ENCODE results near the gene CHST9.
"Not testable (repeated sequence)": the region's sequence is repeated elsewhere in the genome, so short reads cannot be mapped to it uniquely, and the experiment has no call there.

The CHST9 gene

DNA sequence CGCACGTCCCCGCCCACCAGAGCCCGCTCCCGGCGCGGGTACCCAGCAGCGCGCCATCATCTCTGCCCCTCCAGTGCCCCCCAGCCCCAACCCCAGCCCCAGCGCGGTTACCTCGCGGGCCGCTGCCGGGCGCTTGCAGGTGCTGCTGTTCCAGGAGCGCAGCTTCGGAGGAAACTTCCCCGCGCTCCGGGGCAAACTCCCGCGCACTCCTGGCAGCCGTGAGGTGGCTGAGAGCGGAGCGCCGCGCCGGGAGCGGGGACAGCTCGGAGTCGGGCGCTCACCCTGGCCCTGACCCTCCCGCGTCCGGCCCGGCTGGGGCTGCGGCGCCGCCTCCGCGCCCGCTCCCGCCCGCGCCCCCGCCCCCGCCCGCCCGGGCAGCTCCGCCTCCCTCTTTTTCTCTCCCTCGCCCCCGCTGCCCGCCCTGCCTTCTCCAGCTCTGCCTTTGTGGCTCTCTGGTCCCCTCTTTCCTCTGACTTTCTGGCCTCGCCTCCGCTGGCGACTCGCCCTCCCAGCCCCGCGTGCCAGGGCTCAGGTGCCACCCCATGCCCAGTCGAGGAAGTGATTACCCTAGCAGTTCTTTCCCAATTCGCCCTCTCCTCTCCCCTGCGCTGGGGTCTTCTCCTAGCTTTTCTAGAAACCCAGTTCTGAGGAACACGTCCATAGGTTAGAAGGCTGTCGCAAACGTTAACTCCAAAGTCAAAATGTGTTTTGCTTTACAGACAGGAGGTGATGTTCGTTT, at the start of gene CHST9:
Gene CHST9, minus strand, starts transcription at position 284 of the 739 bp plus-strand sequence. CDS start 42,499 bp downstream, outside the sequence.
- DNase-seq (ENCODE audit: low read depth in 2 of 2) = no peak

DNA sequence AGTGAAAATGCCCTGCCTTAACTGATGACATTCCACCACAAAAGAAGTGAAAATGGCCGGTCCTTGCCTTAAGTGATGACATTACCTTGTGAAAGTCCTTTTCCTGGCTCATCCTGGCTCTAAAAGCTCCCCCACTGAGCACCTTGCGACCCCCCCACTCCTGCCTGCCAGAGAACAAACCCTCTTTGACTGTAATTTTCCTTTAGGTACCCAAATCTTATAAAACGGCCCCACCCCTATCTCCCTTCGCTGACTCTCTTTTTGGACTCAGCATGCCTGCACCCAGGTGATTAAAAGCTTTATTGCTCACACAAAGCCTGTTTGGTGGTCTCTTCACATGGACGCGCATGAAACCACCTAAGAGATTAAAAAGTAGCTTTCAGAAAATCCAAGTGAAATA, 47.2 kb upstream of the CHST9 start:
- not testable (repeated sequence) for DNase-seq (ENCODE audit: low read depth in 2 of 2)

DNA sequence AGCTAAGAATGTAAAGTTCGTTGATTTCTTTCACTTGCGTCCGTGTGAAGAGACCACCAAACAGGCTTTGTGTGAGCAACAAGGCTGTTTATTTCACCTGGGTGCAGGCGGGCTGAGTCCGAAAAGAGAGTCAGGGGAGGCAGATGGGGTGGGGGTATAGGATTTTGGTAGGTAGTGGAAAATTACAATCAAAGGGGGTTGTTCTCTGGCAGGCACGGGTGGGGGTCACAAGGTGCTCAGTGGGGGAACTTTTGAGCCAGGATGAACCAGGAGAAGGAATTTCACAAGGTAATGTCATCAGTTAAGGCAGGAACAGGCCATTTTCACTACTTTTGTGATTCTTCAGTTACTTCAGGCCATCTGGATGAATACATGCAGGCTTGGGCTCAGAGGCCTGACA, 46.6 kb upstream of the CHST9 start:
- not testable (repeated sequence) for DNase-seq (ENCODE audit: low read depth in 2 of 2)

- DNase-seq (ENCODE audit: low read depth in 2 of 2) = not testable (repeated sequence)
These were observed 46.1 kb upstream of the CHST9 start for GRCh38 chr18:27231221-27231620.

DNA sequence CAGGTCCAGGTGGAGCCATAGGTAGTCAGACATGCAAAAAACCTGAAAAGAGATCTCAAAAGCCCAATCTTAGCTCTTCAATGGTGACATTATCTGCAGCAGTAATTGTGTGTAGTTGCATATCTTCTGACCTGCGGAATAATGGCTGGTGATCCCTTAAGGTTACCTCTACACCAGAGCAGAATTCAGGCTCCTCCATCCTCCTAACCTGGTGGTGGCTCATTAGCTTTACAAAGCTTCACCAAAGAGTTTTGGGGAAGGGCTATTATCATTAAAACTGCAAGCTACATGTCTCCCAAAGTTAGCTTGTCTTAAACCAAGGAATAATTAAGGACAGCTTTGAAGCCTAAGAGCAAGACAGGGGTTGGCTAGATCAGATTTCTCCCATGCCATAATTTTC, 42.6 kb upstream of the CHST9 start:
- DNase-seq (ENCODE audit: low read depth in 2 of 2) = no peak

DNA sequence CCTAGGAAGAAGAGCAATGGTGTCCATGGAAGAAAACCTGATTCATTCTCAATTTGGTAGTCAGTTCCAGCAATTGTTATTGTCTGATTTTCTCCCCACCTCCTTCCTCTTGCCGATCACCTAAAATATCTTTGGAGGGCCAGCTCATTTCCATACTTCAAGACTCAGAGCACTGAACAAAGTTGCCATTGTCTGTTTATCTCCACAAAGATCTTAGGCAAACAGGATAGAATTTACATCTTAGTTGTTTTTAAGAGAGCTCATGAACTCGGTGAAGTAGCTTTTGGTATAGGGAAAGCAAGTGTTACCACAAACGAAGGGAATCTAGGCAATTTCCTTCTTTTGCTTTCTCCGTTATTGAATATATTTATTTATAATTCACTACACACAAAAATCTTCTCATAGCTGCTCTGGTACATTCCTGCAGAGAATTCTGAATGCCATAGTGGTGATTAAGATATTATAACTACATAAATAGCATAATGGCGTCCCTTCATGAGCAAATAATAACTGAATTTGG, 41.5 kb upstream of the CHST9 start:
- DNase-seq (ENCODE audit: low read depth in 2 of 2) = no peak

DNA sequence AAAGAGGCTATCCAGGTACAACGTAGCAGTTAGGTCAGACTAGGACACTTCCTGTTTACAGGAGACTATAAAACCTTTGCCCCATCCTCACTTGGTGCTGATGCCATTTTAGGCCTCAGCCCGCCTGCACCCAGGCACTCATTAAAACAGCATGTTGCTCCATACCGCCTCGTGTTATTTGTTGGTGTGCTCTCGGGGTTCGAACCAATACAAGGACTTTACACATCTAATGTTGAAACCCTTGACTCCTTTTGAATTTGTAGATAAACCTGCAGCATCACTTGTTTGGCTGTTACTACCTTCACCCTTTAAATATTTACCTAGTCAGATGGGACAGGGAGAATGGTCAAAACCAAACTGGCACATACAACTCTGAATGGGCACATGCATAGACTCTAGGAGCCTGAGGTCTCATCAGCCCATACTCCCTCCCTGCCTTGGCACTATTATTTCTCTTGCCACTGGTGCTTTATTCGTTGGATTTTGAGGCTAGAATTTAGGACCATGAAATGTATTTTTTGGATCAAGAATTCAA, 40.9 kb upstream of the CHST9 start:
- no peak for DNase-seq (ENCODE audit: low read depth in 2 of 2)

- no peak for DNase-seq (ENCODE audit: low read depth in 2 of 2)
These were observed 38.6 kb upstream of the CHST9 start for GRCh38 chr18:27223526-27224291.

DNA sequence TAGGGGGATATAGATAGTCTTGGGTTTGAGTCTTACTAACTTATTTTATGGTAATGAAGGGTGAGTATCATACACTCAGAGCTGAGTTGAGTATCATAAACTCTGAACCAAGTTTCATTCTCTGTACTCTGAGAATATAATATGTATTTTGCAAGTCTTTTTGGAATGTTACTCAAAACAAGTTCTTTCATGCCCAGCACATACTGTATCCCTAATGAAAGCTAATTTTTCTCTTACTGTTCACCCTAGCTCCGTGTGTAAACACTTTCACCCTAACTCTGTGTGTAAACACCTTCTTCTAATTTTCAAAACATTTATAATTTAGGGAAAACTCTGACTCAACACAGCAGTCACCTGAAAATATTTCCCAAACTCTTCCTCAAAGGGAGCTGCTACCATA, 29.7 kb upstream of the CHST9 start:
- no peak for DNase-seq (ENCODE audit: low read depth in 2 of 2)

DNA sequence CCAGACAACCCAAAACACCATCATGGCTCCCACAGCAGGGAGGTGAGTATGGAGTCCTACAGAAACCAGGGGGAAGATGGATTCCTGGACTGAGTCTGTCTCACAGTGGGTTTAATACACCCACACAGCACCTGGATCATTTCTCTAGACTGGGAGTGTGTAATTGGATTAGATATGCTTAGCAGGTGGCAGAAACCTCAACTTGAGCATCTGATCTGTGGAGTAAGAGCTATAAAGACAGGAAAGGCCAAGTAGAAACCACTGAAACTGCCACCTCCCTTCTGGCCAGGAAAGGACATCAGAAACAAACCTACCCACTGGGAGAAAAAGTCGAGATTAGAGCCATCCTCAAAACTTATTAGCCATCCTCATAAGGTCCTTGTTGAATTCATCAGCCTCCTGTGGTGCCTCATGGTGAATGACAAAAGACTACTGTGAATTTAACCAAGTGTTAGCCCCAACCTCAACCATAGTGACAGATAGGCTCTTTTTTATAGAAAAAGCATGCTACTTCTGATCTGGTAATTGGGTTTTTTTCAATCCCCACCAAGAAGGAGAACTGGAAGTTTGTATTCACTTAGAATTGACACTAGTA, 28.1 kb upstream of the CHST9 start:
- no peak for DNase-seq (ENCODE audit: low read depth in 2 of 2)

DNA sequence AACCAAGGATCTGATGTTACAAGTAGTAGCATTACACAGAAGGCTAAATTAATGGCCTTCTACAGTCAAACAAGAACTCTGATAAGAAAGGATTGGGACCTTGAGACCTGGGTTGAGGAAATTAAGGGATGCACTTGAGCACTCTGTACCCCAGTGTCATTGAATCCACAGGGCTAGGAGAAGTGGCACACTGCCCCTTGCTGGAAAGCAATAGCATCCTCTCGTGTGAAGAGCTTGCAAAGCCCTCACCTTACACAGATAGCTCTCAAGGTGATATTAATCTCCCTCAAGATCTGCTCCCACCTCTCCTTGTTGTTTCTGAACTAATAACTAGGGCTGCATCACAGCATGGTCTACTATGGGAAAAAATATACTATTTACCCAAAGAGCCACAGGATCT, 26.5 kb upstream of the CHST9 start:
- no peak for DNase-seq (ENCODE audit: low read depth in 2 of 2)

DNA sequence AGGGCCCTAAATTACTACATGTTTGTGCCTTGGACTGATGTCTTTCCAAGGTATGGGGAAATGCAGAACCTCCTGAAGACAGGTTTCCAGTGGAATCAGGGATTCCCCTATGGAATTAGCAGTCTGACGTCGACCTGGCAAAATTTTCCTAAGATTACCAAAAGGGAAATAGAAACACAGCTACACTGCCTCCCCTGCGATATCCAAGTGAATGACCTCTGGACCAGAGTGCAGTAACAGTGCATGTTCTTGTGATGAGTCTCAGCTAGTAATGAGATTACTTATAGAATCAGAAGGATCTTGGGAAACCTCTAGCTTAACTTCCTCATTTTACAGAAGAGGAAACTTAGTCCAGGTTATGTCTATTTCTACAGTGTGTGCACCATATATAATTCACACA, 21.3 kb upstream of the CHST9 start:
- no peak for DNase-seq (ENCODE audit: low read depth in 2 of 2)

DNA sequence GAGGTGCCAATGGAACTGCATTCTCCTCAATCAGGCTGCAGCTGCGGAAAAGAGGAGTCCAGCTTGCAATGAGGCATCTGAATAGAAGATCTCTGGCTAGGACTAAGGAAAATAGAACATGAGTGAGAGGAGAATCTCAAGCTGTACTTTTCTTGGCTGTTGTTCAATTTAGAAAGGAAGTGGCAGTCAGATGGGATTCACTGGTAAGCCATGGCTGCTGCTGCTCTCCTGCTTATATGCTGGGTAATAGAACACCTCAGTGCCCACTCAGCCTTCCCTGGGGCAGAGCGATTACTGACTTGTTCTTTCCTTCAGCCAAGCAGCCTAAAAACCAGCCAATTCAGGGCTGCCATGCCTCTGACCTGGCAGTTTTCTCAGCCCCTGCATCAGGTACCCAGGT, 17.6 kb upstream of the CHST9 start:
- no peak for DNase-seq (ENCODE audit: low read depth in 2 of 2)

DNA sequence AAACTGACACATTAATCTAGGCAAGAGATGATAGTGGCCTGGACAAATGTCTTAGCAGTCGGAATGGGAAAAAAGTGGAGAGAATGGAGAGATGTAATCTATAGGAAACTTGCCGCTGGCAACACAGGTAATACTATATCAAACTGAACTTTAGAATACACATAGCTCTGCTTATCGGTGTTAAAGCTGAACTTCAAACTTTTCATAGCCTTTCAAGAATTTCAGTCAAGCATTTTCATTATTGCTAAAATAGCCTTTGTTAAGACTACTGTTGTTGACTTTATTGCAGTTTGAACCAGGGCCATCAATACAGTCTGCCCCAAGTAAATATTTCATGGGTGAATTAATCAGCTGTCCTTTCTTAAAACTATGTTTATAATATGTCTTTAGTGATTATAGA, 12.9 kb upstream of the CHST9 start:
- DNase-seq (ENCODE audit: low read depth in 2 of 2) = no peak

GRCh38 chr18:27188309-27188708, 3.2 kb upstream of the CHST9 start:
- DNase-seq (ENCODE audit: low read depth in 2 of 2) = no peak

DNA sequence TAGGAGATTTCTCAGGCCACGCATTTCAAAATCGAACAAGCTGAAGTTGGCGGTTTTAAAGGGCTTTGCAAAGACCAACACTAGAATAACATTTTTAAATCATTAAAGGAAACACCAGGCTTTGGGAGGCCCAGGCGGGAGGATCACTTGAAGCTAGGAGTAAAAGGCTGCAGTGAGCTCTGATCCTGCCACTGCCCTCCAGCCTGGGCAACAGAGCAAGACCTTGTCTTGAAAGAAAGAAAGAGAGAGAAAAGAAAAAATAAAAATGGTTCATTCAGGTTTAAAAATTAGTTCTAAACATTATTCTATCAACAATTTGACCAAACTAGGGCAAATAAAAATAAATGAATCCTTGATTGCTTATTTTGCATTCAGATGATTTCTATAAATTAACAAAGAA, 789 bp upstream of the CHST9 start:
- no peak for DNase-seq (ENCODE audit: low read depth in 2 of 2)

DNA sequence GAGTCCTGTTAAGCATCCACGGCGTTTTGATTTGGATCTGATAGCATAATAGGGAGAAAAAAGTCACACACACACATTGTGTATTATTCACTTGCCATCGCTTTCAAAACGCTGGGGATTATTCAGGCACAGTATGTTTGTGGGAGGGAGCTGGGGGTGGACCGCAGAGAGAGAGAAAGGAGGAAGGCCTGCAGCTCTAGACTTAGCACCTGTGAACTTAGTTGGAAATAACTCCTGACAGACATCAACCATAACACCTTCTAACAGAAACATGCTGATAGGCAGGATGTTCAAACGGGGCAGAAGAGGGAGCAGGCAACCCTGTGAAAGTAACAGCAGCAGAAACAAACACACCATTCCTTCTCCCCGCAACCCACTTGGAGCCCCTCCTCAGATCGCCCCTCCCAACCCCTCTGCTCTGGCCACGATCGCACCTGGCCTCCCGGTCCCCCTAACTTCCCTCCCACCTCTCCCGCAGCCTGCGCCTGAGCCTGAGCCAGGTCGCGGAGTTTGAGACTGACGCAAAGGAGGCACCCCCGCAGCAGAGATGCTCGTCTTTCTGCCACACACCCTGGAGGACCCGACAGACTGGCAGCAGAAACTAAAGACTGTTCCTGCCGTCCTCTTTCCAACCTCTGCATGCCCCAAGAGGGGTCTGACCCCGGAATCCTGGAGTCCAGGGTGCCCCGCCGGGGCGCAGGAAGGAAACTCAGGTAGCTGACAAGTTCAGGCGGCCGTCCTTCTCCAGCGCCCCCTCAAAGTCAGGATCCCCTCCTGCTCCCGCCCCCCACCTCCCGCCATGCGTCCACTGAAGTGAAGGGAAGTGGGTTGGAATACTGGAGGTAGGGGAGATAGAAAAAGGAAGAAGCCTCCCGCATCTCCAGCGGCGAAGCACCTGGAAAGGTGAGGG, 738 bp downstream of the CHST9 start:
- DNase-seq (ENCODE audit: low read depth in 2 of 2) = no peak

GRCh38 chr18:27181726-27182125, 3.4 kb downstream of the CHST9 start:
- no peak for DNase-seq (ENCODE audit: low read depth in 2 of 2)

DNA sequence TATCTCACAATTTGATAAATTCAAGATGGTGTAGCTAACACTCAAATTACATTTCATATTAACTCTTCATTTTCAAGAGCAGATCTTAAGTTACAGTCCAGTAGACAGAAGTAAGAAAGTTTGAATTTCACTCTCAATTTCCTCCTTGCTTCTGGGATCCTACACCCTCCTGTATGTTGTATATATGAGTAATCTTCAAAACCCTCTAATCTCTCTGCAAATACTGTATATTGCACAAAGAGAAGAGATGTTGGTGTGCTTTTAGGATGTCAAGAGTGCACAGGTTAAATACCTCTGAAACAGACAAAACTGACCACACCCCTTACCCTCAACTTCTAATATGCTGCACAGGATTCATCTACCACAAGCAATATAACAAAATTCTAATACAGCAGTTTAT, 6.7 kb downstream of the CHST9 start:
- no peak for DNase-seq (ENCODE audit: low read depth in 2 of 2)

DNA sequence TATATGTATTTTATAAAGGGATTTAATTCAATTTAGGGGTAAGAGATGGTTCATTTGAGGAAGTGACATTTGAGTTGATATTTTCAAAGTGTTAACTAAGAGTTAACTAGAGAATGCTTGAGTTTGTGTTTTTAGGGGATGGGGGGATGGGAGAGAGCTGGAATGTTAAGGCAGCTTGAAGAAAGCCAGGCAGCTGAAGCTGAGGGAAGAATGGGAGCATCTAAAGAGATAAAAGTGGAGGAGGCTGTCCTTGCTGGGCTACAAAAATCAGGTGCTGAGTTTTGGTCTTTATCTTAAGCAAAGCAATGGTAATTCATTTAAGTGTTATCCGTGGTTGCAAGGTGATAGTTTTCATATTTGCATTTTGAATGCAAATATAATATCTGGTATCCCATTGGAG, 9.2 kb downstream of the CHST9 start:
- DNase-seq (ENCODE audit: low read depth in 2 of 2) = no peak

- no peak for DNase-seq (ENCODE audit: low read depth in 2 of 2)
These were observed 9.9 kb downstream of the CHST9 start for GRCh38 chr18:27175245-27175644.

All from stimulated activated CD4-positive, alpha-beta T cell treated with anti-CD3 and anti-CD28 coated beads, Interleukin-15, amount 100 ng/mL, for 48 hours (primary cell).